Tibial nerve (tissue), 3 donors: ENCODE measurements around the gene GJD4.

Experiments
- POLR2A ChIP-seq, 2 donors: fragments of 450-650 bp; IDR thresholded peaks; one replicate each; pipeline ENCODE4 v1.6.1; 2017; ENCODE audit warnings: antibody characterized with exemption in 2 of 2, mild to moderate bottlenecking in 2 of 2, moderate library complexity in 2 of 2
- TF ChIP-seq, protein P1 (sequence below), 5 experiments: fragments of 200-600 bp in 3 of 5; fragments of 450-650 bp in 2 of 5; sonication (generic) in 3 of 5; IDR thresholded peaks; one replicate each; pipeline ENCODE4 v1.5.1; 2016 to 2019; ENCODE audit warnings: antibody characterized with exemption in 5 of 5, mild to moderate bottlenecking in 3 of 5, moderate library complexity in 2 of 5

DNA sequence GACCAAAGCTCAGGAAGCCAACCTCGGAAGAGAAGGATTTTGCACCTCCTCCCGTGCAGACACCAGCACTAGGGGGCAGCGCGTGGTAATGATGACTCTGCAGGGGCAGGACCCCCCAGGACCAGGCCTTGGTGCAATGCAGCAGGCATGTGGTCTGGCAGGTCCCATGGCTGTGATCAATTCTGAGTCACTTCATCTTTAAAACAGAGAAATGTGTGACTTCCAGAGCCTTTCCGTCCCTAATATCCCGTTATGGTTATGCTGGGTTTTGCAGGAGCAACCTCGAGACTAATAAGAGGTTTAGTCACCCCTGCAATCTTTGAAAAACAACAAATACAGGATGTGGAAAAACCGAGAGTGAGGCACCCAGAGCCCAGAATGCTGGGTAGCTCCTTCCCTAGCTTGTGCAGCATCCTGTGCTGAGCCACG, 30.2 kb upstream of the GJD4 start:
- TF ChIP-seq, protein P1, sequence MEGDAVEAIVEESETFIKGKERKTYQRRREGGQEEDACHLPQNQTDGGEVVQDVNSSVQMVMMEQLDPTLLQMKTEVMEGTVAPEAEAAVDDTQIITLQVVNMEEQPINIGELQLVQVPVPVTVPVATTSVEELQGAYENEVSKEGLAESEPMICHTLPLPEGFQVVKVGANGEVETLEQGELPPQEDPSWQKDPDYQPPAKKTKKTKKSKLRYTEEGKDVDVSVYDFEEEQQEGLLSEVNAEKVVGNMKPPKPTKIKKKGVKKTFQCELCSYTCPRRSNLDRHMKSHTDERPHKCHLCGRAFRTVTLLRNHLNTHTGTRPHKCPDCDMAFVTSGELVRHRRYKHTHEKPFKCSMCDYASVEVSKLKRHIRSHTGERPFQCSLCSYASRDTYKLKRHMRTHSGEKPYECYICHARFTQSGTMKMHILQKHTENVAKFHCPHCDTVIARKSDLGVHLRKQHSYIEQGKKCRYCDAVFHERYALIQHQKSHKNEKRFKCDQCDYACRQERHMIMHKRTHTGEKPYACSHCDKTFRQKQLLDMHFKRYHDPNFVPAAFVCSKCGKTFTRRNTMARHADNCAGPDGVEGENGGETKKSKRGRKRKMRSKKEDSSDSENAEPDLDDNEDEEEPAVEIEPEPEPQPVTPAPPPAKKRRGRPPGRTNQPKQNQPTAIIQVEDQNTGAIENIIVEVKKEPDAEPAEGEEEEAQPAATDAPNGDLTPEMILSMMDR (IDR thresholded peaks at IDR 0.05), result no peak
- TF ChIP-seq POLR2A (IDR thresholded peaks at IDR 0.05), result no peak
